ENCODE measurements around the gene PDXK. TPM values are rescaled to one million over a fixed set of nuclear protein-coding genes. Genes with fewer than 3 reads are reported as not detected.

PDXK gene
- total RNA-seq, 4 donors from 2014 or later: 15.9 to 89.8 (median 49.8) TPM

DNA sequence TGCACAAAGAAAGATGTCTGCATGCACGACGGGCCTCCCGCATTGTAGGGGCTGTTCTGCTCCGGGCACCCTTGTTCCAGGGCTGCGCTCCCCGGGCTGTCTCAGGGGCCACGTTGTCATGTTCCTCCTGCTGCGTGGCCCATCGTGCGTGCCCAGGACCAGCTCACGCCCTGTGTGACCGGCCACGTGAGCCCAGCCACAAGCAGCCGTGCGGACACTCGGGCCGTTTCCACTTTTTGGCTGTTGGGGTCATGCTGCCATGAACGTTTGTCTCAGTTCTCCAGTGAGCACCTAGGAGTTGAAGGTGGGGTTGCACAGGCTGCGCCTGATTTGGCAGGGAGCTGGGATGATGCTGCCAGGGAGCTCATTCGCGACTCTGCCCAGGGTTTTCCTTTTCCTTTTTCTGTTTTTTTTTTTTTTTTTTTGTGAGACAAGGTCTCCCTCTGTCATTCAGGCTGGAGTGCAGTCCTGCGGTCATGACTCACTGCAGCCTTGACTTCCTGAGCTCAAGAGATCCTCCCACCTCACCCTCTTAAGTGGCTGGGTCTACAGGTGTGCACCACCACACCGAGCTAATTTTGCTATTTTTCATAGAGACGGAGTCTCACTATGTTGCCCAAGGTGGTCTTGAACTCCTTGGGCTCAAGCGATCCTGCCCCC lies 17.4 kb downstream of the PDXK start:
- Histone ChIP-seq H3K27ac (no peak overlapping the region), H3K4me3 (no peak overlapping the region), H3K4me1 (peaks cover 0 to 19% of the 10 kb centered on the region in 2 donors), H3K36me3 (no peaks in the 10 kb centered on the region), H3K9me3 (no peaks in the 10 kb centered on the region), H3K27me3 (no peaks in the 10 kb centered on the region)
- intact Hi-C loops (cut with DNase I; ENCODE audit: low total_unique reads): no loop called here
- TF ChIP-seq CTCF (IDR thresholded peaks at IDR 0.05) (no peak), POLR2A (IDR thresholded peaks at IDR 0.05) (no peak)
- no peak for DNase-seq

- Histone ChIP-seq H3K36me3 (no peaks in the 10 kb centered on the region), H3K4me3 (no peak overlapping the region), H3K4me1 (peaks cover 0 to 14% of the 10 kb centered on the region in 2 donors), H3K27me3 (no peaks in the 10 kb centered on the region), H3K27ac (no peak overlapping the region), H3K9me3 (no peaks in the 10 kb centered on the region)
- intact Hi-C loops (cut with DNase I; ENCODE audit: low total_unique reads): no loop called here
- DNase-seq: no peak
- TF ChIP-seq CTCF (IDR thresholded peaks at IDR 0.05) (no peak), POLR2A (IDR thresholded peaks at IDR 0.05) (no peak)
Measured at GRCh38 chr21:43737158-43737950, 18.4 kb downstream of the PDXK start.

- Histone ChIP-seq H3K9me3 (no peaks in the 10 kb centered on the region), H3K4me3 (no peak overlapping the region), H3K27ac (peak overlapping the region; percentile 67 to 75), H3K27me3 (no peaks in the 10 kb centered on the region), H3K4me1 (no peaks in the 10 kb centered on the region), H3K36me3 (no peaks in the 10 kb centered on the region)
- intact Hi-C loops (cut with DNase I; ENCODE audit: low total_unique reads): no loop called here
- DNase-seq: no peak
- no peak for TF ChIP-seq POLR2A (IDR thresholded peaks at IDR 0.05)
- TF ChIP-seq CTCF (IDR thresholded peaks at IDR 0.05): no peak
Measured at GRCh38 chr21:43739621-43740435, 20.9 kb downstream of the PDXK start.

- Histone ChIP-seq H3K36me3 (no peaks in the 10 kb centered on the region), H3K4me3 (no peak overlapping the region), H3K27ac (peak overlapping the region; percentile 67 to 75), H3K9me3 (no peaks in the 10 kb centered on the region), H3K4me1 (no peaks in the 10 kb centered on the region), H3K27me3 (no peaks in the 10 kb centered on the region)
- peak; percentile 60 to 68 for DNase-seq
- intact Hi-C loops (cut with DNase I; ENCODE audit: low total_unique reads): no loop called here
- TF ChIP-seq CTCF (IDR thresholded peaks at IDR 0.05) (no peak), POLR2A (IDR thresholded peaks at IDR 0.05) (peak in 1 of 2 donors; percentile 17)
Measured at GRCh38 chr21:43740497-43741156, 21.7 kb downstream of the PDXK start.

Data from uterus (tissue), 4 donors.